Ishikawa (cell line): ENCODE results near the gene ELFN1.

Source experiments
- TAF1 ChIP-seq: IDR thresholded peaks from 2 replicates; pipeline ENCODE4 v1.6.1; 2012; ENCODE audit warnings: low read depth, mild to moderate bottlenecking
- TEAD4 ChIP-seq: IDR thresholded peaks from 2 replicates; pipeline ENCODE4 v1.6.1; 2012
- ZBTB7A ChIP-seq: IDR thresholded peaks from 2 replicates; pipeline ENCODE4 v1.6.1; 2012; ENCODE audit warnings: low read depth

GRCh38 chr7:1670894-1671593 is 967 bp downstream of the ELFN1 start:
- TF ChIP-seq TEAD4, result no peak
- TF ChIP-seq TAF1, result no peak
- TF ChIP-seq ZBTB7A, result no peak
